SK-N-SH treated with all-trans-retinoic acid at 6 μM for 48 hours (cell line): ENCODE results near the gene EIF2S1.

Source experiments
- CSDC2 ChIP-seq: fragments of 250-450 bp; sonication (Bioruptor Pico); IDR thresholded peaks from 2 replicates; pipeline ENCODE4 v1.5.0; 2020; ENCODE audit warnings: mild to moderate bottlenecking, moderate library complexity
- TF ChIP-seq, protein P1 (sequence below): fragments of 250-450 bp; sonication (Bioruptor Pico); IDR thresholded peaks from 2 replicates; pipeline ENCODE4 v1.5.1; 2020; ENCODE audit warnings: low read depth, mild to moderate bottlenecking, moderate library complexity
- TF ChIP-seq, protein P2 (sequence below): fragments of 250-450 bp; sonication (Bioruptor Pico); IDR thresholded peaks from 2 replicates; pipeline ENCODE4 v1.5.1; 2021; ENCODE audit warnings: mild to moderate bottlenecking, moderate library complexity

DNA sequence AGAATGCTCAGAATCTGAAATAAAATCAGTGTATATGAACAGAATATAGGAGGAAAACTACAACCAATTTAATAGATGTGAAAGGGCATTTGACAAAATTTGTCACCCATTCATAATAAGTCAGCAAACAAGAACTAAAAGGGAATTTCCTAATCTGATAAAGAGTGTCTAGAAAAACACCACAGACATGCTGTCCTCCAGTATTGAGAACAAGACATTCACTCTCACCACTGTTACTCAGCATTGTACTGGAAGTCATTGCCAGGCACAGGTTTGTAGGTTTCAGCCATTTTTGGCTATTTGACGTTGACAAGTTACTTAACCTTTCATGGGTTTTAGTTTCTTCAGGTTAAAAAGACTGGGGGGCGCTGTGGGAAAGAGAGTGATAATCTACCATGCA lies 13.2 kb downstream of the EIF2S1 start:
- no peak for TF ChIP-seq CSDC2 (CRISPR knock-in tag)
- TF ChIP-seq, protein P1, sequence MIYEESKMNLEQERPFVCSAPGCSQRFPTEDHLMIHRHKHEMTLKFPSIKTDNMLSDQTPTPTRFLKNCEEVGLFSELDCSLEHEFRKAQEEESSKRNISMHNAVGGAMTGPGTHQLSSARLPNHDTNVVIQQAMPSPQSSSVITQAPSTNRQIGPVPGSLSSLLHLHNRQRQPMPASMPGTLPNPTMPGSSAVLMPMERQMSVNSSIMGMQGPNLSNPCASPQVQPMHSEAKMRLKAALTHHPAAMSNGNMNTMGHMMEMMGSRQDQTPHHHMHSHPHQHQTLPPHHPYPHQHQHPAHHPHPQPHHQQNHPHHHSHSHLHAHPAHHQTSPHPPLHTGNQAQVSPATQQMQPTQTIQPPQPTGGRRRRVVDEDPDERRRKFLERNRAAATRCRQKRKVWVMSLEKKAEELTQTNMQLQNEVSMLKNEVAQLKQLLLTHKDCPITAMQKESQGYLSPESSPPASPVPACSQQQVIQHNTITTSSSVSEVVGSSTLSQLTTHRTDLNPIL (CRISPR knock-in tag): no peak
- TF ChIP-seq, protein P2, sequence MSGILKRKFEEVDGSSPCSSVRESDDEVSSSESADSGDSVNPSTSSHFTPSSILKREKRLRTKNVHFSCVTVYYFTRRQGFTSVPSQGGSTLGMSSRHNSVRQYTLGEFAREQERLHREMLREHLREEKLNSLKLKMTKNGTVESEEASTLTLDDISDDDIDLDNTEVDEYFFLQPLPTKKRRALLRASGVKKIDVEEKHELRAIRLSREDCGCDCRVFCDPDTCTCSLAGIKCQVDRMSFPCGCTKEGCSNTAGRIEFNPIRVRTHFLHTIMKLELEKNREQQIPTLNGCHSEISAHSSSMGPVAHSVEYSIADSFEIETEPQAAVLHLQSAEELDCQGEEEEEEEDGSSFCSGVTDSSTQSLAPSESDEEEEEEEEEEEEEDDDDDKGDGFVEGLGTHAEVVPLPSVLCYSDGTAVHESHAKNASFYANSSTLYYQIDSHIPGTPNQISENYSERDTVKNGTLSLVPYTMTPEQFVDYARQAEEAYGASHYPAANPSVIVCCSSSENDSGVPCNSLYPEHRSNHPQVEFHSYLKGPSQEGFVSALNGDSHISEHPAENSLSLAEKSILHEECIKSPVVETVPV (CRISPR knock-in tag): no peak
